Astrocyte of the cerebellum (primary cell): ENCODE measurements around the gene DOK5.

Experiments
- DNase-seq: peaks from one replicate; pipeline ENCODE4 v3.0.0-alpha.2; 2011; ENCODE audit warnings: low read depth
- H3K4me3 ChIP-seq: 2 replicates; pipeline ENCODE4 v1.5.1; 2011; ENCODE audit warnings: mild to moderate bottlenecking, low read depth, low read length, moderate library complexity
- in situ Hi-C: cut with HindIII; loops from 2 replicates; pipeline ENCODE4 v1.10.0; 2017; ENCODE audit warnings: low sequenced_read_pairs
- TF ChIP-seq, protein P1 (sequence below): IDR thresholded peaks from 2 replicates; pipeline ENCODE4 v1.5.1; 2012; ENCODE audit warnings: low read length, low read depth, moderate library complexity, mild to moderate bottlenecking; ENCODE audit errors: missing control alignments

DOK5 gene

GRCh38 chr20:54456423-54456822 is 19.0 kb upstream of the DOK5 start:
- H3K4me3 ChIP-seq: no peak overlapping the region
- DNase-seq: no peak
- in situ Hi-C loops: no loop called here
- TF ChIP-seq, protein P1, sequence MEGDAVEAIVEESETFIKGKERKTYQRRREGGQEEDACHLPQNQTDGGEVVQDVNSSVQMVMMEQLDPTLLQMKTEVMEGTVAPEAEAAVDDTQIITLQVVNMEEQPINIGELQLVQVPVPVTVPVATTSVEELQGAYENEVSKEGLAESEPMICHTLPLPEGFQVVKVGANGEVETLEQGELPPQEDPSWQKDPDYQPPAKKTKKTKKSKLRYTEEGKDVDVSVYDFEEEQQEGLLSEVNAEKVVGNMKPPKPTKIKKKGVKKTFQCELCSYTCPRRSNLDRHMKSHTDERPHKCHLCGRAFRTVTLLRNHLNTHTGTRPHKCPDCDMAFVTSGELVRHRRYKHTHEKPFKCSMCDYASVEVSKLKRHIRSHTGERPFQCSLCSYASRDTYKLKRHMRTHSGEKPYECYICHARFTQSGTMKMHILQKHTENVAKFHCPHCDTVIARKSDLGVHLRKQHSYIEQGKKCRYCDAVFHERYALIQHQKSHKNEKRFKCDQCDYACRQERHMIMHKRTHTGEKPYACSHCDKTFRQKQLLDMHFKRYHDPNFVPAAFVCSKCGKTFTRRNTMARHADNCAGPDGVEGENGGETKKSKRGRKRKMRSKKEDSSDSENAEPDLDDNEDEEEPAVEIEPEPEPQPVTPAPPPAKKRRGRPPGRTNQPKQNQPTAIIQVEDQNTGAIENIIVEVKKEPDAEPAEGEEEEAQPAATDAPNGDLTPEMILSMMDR: no peak

GRCh38 chr20:54456961-54457360 is 18.4 kb upstream of the DOK5 start:
- TF ChIP-seq, protein P1: peak; percentile 30
- in situ Hi-C loops: no loop called here
- DNase-seq: no peak
- no peak overlapping the region for H3K4me3 ChIP-seq

GRCh38 chr20:54458219-54458618 is 17.2 kb upstream of the DOK5 start:
- DNase-seq: no peak
- in situ Hi-C loops: no loop called here
- TF ChIP-seq, protein P1: no peak
- H3K4me3 ChIP-seq: no peak overlapping the region

DNA sequence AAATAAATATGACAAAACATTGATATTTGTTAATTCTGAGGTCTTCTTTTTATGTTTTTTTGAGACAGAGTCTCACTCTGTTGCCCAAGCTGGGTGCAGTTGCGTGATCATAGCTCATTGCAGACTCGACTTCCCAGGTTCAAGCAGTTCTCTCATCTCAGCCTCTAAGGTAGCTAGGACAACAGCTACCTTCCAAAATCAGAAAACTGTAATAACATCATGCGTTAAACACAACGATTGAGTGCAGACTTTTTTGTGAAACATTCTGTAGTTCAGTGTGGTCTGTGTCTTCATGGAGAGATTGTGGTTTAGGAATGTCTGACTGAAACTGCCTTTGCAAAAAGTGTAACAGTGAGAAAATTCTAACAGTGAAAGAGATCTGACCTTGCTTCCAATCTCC is 16.1 kb upstream of the DOK5 start:
- in situ Hi-C loops: no loop called here
- DNase-seq: no peak
- H3K4me3 ChIP-seq: no peak overlapping the region
- TF ChIP-seq, protein P1: no peak

DNA sequence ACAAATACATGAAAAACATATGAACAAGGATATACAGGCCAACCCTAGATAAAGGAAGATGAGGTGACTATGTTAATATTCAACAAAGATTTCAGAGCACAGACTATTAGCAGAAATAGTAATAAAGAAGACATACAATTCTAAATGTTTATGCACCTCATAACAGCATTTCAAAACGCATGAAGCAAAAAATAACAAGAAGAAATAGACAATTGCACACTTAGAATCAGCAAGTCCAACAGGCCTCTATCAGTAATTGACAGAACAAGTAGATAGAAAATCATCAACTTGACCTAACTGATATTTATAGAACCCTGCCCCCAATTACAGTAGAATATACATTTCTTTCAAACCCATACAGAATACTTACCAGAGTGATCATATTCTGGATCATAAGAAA is 11.4 kb upstream of the DOK5 start:
- TF ChIP-seq, protein P1: no peak
- DNase-seq: no peak
- in situ Hi-C loops: no loop called here
- no peak overlapping the region for H3K4me3 ChIP-seq

DNA sequence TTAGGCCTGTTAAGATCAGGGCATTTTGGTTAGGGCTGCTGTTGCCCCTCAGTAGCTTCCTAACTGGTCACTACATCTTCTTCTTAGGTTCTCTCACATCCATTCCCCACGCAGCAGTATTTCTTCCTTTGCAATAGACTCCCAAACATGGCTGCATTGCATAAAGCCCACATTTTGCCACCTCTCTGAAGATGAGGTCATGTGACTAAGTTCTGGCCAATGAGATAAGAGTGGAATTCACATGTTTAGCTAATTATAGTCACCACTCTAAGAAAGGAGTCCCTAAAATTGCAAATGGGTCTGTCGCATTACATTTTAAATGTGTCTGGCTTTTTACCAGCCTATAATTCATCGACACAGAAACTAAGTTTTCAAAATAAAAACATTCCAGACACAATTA is 9.3 kb upstream of the DOK5 start:
- TF ChIP-seq, protein P1: no peak
- DNase-seq: no peak
- in situ Hi-C loops: no loop called here
- no peak overlapping the region for H3K4me3 ChIP-seq

DNA sequence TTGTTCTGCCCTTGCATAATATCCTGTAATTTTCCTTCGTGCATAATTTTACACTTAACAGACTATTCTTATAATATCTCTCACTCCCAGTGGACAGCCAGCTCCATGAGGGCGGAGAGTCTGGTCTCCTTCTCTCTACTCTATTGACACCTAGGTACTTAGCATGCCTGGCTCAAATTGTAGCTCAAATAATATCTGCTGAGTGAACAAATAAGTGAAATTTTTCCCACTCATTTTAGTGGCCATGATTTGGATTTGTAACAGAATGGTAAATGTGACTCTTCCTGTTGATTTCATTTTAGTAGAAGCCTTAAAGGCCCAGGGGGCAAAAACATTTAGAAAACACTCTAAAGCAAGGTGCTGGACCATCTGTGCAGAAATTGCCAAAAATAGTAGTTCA is 7.8 kb upstream of the DOK5 start:
- in situ Hi-C loops: no loop called here
- H3K4me3 ChIP-seq: no peak overlapping the region
- TF ChIP-seq, protein P1: no peak
- DNase-seq: no peak
